RWPE1 (cell line): ENCODE results near the gene FMNL1.

Source experiments
- CTCF ChIA-PET: fragments of 350-600 bp; sonication (Branson Sonifier 250); formaldehyde crosslinking; extraction: SDS; loops from one replicate; lab custom pipeline; 2021; lab: Yijun Ruan, JAX
- POLR2A ChIA-PET: fragments of 400-600 bp; formaldehyde crosslinking; extraction: SDS; loops from one replicate; lab custom pipeline; 2020; ENCODE audit warnings: antibody characterized with exemption; ENCODE audit not compliant: low non-redundant PET; lab: Yijun Ruan, JAX
- DNase-seq: peaks from one replicate; pipeline ENCODE4 v3.0.0; 2012; ENCODE audit warnings: low spot score
- H3K27ac ChIP-seq: fragments of 450-650 bp; 2 replicates; pipeline ENCODE4 v1.5.1; 2017
- CTCF ChIP-seq: fragments of 450-650 bp; conservative IDR thresholded peaks from 2 replicates; pipeline ENCODE4 v1.5.1; 2017; ENCODE audit warnings: low read depth, mild to moderate bottlenecking

Gene FMNL1

GRCh38 chr17:45265821-45266220, 44.1 kb downstream of the FMNL1 start:
- TF ChIP-seq CTCF, result no peak
- ChIA-PET CTCF (interaction anchor here (0.6 to 2.6 kb wide), 7 partner anchors 11 to 107 kb away, joined by 3 to 17 read pairs (median 4); no protein-coding TSS in a partner anchor), POLR2A (no interaction called here)
- no peak for DNase-seq
- H3K27ac ChIP-seq, result peak overlapping the region; percentile 66

GRCh38 chr17:45266372-45266926, 44.8 kb downstream of the FMNL1 start:
- CTCF ChIA-PET, result interaction anchor here (0.7 to 2.6 kb wide), 5 partner anchors 11 to 92 kb away, joined by 3 to 17 read pairs (median 4); no protein-coding TSS in a partner anchor
- POLR2A ChIA-PET, result interaction anchor here (0.6 kb wide), 1 partner anchor 118 kb away, joined by 3 read pairs; the partner anchor contains the start of gene HEXIM1
- DNase-seq, result no peak
- no peak for TF ChIP-seq CTCF
- H3K27ac ChIP-seq, result peak overlapping the region; percentile 66

- ChIA-PET POLR2A (no interaction called here), CTCF (interaction anchor here (0.7 to 2.6 kb wide), 3 partner anchors 9 to 48 kb away, joined by 3 to 17 read pairs (median 4); no protein-coding TSS in a partner anchor)
- peak overlapping the region; percentile 66 for H3K27ac ChIP-seq
- no peak for TF ChIP-seq CTCF
- no peak for DNase-seq
Observed at GRCh38 chr17:45267436-45268055, 45.9 kb downstream of the FMNL1 start.

- H3K27ac ChIP-seq, result peak overlapping the region; percentile 29
- no peak for DNase-seq
- no peak for TF ChIP-seq CTCF
- POLR2A ChIA-PET, result no interaction called here
- CTCF ChIA-PET, result interaction anchor here (1.1 to 2.2 kb wide), 2 partner anchors 14 to 115 kb away, joined by 4 to 5 read pairs; no protein-coding TSS in a partner anchor
Observed at GRCh38 chr17:45269912-45270311, 48.2 kb downstream of the FMNL1 start.

GRCh38 chr17:45270828-45271418, 49.2 kb downstream of the FMNL1 start:
- DNase-seq, result no peak
- peak; percentile 42 for TF ChIP-seq CTCF
- CTCF ChIA-PET, result interaction anchor here (0.6 to 2.2 kb wide), 4 partner anchors 13 to 609 kb away, joined by 3 to 5 read pairs (median 4); no protein-coding TSS in a partner anchor
- POLR2A ChIA-PET, result no interaction called here
- peak overlapping the region; percentile 29 for H3K27ac ChIP-seq

GRCh38 chr17:45271603-45272002, 49.9 kb downstream of the FMNL1 start:
- DNase-seq, result no peak
- TF ChIP-seq CTCF, result no peak
- POLR2A ChIA-PET, result no interaction called here
- CTCF ChIA-PET, result interaction anchor here (0.6 to 2.2 kb wide), 4 partner anchors 12 to 53 kb away, joined by 3 to 5 read pairs (median 4); no protein-coding TSS in a partner anchor
- H3K27ac ChIP-seq, result peak overlapping the region; percentile 29
